GM19099 (cell line): Measurements from ENCODE around the gene ZMYND8.

ENCODE experiments used
- POLR2A ChIP-seq: IDR thresholded peaks from 3 replicates; pipeline ENCODE4 v1.6.1; 2011; ENCODE audit warnings: low read depth; ENCODE audit not compliant: insufficient read length; ENCODE audit errors: extremely low read depth

ZMYND8 gene

DNA sequence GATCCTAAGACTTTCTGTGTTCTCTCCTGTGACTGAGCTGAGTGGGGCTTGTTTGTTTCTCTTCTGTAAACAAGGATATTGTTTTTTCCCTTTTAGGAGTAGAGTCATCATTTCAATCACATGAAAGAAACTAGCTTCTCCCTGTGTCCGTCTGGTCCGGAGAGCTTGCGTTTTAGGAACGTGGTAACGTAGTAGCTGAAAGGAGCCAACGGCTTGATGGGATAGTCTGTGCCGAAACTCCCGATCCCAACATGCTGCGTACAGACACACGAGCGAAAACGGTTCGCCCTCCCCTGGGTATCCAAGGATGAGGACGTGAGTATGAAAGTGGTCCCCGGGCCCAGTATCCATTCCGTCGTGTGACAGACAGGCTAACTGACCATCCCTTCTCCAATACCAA lies 146.5 kb downstream of the ZMYND8 start:
- no peak for TF ChIP-seq POLR2A

DNA sequence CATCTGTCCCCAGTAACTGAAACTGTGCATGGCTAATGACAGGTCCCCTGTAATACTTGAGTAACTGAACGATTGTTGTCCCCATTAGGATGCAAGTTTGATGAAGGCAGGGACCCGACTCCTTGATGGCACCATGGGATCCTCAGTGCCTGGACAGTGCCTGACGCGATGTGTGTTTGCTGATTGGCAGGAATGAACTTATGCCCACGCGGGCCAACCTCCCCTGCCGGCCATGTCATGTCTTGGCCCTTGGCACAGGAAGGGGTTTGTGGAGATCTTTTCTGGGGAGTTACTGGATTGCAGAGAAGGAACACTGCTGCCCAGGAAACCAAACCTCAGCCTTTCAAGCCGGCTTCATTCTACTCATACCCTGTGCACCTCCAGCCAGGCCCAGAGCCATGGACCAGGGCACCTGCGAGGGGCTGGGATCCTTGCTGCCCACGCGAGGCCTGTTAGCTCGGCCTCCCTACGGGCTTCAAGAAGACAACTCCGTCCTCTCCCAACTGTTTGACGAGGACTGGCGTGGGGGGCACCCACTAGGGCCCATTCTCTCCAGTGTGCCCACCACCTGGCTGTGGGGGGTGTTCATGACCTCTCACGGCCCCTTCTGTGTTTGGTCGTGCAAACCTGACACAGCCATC lies 147.8 kb downstream of the ZMYND8 start:
- no peak for TF ChIP-seq POLR2A

DNA sequence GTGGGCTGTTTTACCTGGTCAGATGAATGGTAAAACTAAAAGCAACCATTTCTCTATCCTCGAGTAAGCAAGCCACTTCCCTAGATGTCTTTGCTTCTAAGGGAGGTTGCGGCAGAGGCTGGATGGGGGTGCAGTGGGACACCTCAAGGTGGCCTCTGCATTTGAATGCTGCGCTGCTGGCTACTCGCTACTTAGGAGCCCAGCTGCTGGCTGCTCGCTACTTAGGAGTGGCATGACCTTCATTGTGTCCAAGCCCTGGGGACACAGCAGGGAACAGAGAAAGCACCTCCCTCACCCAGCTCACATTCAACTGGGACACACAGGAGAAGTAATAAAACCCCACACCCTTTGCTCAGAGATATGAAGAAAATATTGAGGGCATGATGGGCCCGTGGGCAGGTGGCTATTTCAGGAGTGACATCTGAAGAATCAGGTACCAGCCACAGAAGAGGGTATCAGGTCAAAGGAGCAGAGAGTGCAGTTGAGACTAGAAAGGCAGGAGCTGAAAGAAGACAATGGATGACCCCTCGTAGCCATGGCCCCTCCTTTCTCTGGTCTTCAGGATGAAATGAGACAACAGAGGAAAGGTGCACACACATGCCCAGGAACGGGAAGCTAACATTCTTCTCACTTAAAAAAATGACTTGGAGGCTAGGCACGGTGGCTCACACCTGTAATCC lies 149.4 kb downstream of the ZMYND8 start:
- TF ChIP-seq POLR2A = no peak

DNA sequence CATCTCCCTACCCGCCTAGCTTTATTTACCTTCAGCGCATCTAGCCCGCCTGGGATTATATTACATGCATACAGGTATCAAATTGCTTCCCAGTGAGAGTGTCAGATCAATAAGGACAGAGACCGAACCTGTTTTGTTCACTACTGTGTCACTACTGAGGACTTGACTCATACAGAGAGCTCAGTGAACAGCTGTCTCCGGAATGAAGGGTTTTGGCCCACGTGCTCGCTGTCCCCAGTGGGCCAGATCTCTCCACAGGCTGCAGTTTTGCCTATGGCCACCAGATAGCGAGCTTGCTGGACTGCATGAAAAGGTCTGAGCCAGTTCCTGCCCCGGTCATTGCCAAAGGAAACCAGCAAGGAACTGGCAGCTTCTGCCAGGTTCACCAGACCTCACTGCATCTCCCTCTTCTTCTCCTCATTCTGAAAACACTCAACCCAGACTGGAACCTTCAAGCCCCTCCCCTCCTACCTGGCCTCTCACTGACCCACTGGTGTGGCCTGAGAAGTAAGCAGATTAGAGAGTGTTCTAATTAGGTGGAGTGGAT lies 150.8 kb downstream of the ZMYND8 start:
- no peak for TF ChIP-seq POLR2A

DNA sequence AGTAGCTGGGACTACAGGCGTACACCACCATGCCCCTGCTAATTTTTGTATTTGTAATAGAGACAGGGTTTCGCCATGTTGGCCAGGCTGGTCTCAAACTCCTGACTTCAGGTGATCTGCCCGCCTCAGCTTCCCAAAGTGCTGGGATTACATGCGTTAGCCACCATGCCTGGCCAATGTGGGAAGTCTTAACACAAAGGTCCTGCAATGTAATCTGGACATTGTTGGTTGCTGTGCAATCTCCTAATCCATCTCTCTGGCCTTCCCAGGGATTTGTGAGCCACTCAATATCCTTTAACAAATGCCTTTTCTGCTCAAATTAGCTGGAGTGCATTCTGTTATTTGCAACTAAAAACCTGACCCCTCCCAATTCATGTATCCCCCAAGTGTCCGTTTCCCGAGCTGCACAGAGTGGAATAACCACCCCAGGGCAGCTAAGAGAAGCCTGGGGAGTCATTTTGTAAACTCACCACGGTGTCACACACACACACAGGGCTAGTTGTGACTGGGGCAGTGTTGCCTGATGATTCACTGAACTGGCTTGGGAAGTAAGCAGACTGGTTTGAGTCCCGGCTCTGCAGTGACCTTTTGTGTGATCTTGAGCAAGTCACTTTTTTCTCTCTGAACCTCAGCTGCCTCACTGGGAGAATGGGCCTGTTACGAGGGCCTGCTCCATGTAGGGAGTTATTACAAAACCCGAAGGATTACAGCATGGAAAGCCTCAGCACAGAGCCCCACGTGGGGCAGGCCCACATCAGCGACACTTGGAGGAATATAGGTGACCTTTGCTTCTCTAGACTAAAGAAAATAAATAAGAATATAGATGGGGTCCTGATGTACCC lies 152.3 kb downstream of the ZMYND8 start:
- TF ChIP-seq POLR2A = no peak

DNA sequence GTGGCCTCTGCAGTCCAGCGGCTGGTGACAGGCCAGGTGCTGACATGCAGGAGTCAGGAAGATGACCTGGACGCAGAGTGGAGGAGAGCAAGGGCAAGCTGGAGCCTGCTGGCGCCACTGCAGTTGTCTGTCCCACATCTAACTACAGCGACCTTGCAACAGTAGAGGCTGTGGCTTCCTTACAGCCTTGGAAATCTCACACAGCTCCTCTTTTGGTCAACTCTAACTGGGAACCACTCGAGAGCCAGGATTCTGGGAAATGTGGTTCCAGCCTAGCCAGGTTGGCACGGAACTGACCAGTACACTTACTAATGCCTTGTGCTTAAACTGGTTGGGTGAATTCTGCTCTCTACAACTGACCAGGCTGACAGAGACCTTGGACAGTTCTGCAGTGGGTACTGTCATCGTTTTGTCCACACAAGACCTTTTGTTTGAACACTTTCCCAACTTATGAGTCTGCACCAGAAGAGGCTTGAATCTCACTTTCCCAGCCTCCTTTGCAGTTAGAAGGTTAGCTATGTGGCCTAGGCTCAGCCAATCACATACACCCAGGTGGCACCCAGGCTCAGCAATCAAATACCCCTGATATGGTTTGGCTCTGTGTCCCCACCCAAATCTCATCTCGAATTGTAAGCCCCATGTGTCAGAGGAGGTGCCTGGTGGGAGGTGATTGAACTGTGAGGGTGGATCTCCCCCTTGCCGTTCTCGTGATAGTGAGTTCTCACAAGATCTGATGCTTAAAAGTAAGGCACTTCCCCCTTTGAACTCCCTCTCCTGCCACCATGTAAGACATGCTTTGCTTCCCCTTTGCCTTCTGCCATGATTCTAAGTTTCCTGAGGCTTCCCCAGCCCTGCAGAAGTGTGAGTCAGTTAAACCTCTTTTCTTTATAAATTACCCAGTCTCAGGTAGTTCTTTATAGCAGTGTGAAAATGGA lies 153.5 kb downstream of the ZMYND8 start:
- TF ChIP-seq POLR2A = no peak

DNA sequence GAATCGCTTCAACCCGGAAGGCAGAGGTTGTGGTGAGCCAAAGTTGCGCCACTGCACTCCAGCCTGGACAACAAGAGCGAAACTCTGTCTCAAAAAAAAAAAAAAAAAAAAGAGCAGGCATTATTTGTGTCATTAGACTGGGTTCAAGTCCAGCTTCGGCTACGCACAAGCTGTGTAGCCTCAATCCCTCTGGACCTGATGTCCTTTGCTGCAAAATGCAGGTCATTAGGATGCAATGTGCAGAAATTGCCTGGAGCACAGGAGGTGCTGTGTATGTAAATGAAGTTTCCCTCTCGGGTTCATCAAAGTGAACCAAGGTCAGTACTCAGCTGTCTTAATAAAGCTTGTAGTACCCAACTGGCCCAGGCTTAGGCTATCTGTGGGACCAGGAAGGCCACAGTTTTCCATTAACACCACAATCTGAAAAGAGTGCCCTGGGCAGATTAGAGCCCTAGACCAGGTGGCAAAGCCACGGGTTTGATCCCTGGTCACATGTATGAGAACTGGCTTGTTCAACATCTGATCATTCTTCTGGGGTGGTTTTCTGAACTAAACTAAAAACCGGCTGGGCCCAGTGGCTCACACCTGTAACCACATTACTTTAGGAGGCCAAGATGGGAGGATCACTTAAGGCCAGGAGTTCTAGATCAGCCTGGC lies 155.3 kb downstream of the ZMYND8 start:
- TF ChIP-seq POLR2A = no peak

DNA sequence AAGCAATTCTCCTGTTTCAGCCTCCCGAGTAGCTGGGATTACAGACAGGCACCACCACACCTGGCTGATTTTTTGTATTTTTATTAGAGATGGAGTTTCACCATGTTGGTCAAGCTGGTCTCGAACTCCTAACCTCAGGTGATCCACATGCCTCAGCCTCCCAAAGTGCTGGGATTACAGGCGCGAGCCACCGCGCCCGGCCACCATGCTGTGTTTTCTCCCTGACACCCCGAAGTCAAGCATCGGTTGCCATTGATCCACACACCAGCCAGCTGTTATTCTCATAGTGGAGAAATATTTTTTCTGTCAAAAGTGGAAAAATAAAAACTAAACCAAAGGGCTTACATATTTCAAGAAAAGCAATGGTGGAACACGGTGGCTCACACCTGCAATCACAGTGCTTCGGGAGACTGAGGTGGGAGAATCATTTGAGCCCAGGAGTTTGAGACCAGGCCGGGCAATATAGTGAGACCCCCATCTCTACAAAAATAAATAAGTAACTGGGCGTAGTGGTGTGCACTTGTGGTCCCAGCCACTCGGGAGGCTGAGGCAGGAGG lies 157.4 kb downstream of the ZMYND8 start:
- TF ChIP-seq POLR2A = no peak

DNA sequence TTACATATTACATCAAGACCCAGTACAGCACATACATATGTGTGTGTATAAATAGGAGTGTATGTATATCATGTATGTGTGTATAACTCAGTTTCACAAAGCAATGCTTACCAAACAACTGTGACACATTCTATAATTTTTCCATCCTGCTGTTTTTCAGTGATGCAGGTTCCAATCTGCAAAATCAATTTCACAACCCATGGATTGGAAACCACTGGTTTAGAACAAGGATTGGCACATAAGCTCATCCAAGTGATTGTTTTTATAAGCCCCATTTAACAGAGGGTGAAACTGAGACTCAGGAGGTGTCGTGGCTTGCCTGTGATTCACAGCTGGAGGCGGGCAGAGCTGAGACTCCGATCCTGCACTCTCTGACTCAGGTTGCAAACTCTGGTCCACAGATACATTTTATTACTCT lies 158.2 kb downstream of the ZMYND8 start:
- no peak for TF ChIP-seq POLR2A

DNA sequence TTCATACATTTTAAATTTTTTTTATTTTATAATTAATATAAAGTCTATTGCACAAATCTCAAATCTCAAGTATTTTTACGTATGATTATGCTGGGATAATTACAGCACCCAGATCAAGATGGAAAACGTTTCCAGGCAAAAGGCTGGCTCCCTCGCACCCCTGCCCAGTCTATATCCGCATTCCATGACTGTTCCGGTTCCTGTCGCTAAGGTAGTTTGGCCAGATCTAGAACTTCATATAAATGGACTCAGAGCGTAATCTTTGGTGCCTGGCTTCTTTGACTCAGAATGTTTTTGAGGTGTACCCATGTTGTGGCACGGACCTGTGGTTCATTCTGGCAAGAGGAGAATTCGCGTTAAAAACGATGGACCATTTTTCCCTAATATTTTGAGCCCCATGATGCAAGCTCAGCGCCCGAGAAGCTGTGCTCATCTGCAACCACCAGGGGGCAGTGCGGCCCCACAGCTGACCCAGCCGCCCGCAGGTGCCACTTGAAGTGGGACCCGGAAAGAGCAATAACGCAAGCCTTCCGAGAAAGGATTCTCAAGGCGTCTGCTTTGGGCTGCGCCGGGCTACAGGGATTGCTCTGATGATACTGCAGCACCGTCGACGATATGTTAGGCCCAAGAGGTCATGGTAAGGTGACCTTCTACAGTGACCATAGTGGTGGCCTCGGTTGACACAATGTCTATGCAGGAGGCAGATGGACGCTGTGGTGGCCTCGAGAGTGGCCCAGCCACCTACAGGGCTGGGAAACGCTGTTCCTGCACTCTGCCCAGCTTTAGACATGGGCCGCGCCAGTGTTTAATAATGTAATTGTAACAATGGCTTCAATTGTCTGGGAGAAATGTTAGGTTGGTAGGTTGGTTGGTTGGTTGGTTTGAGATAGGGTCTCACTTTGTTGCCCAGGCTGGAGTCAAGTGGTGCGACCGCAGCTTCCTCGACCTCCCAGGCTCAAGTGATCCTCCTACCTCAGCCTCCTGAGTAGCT lies 160.1 kb downstream of the ZMYND8 start:
- TF ChIP-seq POLR2A = no peak

DNA sequence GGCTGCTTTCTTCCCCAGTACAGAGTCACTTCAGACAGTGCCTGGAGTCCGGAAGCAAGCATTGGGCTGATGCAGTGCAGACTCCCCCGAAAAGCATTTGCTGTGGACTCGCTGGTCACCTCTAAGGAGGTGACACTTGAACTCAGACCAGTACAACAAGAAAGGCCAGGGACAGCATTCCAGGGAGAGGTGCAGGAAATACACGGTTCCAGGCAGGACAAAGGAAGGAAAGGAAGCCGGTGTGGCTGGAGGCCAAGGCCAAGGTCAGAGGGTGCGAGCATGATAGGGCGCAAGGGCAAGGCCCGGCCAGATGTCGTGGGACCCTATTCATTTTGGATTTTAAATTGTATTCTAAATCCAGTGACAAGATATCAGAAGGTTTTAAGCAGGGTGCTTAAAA lies 160.9 kb downstream of the ZMYND8 start:
- TF ChIP-seq POLR2A = no peak

DNA sequence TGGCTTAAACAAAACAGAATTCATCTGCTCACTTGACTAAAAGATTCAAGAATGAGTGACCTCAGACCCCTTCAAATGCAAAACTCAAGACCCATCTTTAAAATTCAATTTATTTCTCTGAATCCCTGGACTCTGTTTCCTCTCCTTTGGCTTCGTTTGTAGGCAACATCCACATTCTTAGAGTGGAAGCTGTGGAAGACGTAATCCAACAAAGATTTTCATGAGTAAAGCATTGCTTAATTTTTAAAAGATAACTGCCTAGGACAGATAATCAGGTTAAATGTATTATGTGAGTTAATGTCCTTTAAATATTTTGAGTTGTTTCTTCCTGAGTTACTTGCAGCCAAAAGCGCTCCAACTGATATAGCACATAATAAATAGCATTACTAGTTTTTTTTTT lies 164.5 kb downstream of the ZMYND8 start:
- TF ChIP-seq POLR2A = no peak

DNA sequence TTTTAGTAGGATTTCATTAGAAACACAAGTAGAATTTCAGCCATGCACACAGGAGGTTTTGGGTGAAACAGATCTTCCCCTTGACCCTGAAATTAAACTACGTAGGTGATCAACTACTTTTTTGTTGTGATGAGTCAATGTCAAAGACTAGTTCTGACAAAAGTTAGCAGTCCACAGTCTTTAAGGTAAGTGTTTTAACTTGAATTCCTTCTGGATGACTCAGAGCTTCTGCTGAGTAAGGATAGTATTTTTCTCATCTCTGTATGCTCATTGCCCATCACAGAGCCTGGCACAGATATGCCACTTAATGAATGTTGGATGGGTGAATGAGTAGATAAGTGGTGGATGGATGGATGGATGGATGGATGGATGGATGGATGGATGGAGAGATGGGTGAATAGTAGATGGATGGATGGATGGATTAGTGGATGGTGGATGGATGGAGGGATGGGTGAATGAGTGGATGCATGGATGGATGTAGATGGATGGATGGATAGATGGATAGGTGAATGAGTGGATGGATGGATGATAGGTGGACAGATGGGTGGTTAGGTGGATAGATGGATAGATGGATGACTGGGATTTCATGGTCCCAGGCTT lies 165.3 kb downstream of the ZMYND8 start:
- TF ChIP-seq POLR2A = no peak

DNA sequence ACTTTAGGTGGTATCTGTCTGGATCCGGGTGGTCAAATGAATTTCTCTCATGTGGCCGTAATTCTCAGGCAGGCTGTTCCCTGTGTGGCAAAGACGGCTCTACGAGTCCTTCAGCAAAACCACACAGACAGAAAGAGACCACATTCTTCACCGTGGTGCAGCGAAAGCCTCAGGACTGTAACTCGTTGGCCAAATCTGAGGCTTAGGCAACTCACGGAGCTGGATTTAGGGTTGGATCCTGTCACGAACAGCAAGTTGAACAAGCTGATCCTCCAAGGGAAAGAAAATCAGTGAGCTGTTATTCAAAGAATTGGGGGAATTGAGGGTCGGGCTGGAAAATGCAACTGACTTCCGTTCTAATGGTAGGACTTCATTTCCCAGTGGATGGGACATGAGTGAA lies 167.4 kb downstream of the ZMYND8 start:
- TF ChIP-seq POLR2A = no peak
